GM04503 (cell line): ENCODE results near the gene KIF5C.

ENCODE experiments used
- DNase-seq: peaks from one replicate; pipeline ENCODE4 v3.0.0-alpha.2; 2012; ENCODE audit warnings: low read depth

Gene KIF5C

DNA sequence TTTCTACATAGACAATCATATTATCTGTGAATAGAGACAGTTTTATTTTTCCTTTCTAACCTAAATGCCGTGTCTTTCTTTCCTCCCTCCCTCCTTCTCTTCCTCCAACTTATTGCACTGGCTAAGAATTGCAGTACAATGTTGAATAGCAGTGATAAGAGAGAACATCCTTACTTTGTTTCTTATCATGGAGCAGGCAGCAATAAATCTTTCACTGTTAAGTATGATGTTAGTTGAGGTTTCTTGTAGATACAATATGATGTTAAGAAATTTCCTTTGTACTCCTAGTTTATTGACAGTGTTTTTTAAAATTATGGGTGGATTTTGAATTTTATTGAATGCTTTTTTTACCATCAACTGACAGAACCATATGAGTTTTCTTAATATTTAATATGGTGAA, 169.5 kb downstream of the KIF5C start:
- DNase-seq = no peak

DNA sequence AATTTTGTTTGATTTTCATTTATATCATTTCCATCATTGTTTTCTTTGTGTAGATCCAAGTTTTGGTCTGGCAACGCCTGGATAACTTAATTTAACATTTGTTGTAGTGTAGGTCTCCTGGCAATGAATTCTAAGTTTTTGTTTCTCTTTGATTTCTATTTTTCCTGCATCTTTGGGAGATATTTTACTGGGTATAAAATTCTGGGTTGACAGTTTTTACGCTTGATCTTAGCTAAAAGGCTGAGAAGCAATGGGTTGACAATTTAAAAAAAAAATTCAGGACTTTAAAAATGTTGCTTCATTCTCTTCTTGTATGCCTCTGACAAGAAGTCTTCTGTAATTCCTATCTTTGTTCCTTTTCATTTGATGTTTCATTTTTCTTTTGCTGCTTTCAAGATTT, 172.1 kb downstream of the KIF5C start:
- DNase-seq = no peak

DNA sequence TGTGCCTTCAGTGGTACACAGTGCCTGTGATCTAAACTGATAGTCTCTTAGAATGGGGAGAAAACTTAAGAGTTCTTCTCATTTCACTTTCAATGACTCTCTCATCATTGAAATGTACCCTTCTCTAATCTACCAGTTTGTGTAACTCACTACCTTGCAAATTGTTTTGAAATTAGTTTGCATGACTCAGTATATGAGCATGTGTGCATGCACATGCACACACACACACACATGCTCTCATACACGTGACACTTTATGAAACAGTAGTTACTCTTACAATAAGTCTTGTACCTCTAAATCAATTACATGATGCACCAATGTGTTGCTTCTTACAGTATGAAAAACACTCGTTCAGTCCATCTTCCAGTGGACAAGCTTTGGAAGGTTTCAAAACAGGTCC, 174.1 kb downstream of the KIF5C start:
- DNase-seq = no peak

DNA sequence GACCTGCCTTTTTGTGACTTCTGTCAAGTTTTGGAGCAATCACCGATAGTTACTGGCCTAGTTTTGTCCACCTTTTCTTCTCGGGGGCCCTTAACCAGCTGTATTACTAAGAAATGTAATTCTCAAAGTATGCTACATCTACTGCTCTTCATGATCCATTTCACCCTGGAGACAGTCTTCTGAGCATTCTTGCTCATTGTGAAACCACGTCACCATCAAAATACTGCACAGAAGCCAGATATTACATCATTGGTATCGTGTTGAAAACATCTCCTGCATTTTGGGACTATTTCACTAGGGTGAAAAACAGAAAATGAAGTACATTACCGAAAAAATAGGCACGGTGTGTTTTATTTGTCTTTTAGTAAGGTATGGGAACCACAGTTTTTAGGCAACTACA, 175.2 kb downstream of the KIF5C start:
- peak; percentile 85 for DNase-seq

DNA sequence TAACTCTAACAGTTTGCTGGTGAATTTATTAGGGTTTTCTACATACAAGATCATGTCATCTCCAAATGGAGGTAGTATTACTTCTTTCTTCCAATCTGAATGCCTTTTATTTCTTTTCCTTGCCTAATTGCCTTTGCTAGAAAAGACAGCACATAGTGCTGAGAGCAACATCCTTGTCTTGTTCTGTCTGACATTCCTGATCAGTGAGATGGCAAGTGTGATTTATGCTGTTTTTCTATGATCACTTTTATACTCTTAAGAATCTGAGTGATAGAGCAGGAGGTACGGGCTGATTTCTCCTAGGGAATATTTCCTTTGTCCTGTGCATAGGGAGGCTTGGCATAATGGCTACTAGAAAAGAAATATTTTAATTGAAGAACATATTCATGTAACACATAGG, 180.7 kb downstream of the KIF5C start:
- DNase-seq = no peak

DNA sequence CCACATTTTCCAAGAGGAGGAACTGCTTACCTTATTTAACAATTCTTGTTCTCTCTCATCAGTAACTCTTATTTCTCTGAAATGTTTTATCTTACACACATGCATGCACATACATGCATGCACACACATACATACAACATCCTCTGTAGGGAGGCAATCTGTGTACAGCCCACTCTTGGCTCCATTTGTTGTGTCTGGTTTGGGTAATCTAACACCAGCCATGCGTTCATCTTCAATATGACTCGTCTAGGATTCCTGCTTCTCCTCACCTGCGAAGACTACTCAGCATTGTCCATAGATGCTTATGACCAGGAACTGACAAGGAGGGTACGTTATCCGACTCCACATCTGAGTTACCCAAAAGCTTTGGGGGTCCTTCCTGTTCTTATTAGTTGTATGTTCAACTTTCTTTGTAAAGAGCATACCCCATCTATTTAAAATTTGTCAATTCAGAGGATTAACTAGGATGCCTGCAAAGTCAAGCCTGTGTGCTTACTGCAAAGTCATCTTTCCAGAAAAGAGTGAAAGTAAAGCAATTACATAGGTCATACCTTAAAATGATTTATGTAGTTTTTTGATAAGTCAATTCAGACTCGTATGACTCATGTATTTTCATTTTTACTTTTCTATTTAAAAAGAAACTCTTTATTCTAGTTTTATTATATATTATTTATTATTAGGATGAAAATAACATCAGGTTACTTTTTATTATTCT, 181.7 kb downstream of the KIF5C start:
- no peak for DNase-seq

DNA sequence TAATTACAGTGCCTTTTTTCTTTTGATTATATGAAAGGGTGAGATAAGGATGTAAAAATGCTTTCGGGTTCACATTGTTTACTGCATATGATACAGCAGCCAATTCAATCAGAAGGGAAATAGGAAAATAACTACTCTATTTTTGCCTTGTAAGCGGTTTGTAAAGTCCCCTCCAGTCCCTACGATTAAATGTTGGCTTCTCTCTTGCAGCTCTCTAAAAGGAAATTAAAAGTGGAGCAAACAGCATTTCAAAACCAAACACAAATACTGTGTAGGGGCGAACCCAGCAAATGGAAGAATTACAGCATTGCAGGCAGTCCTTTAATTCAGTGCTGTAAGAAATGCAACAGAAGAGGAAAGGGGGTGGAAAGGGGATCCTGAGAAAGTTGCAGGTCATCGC, 182.4 kb downstream of the KIF5C start:
- no peak for DNase-seq

DNA sequence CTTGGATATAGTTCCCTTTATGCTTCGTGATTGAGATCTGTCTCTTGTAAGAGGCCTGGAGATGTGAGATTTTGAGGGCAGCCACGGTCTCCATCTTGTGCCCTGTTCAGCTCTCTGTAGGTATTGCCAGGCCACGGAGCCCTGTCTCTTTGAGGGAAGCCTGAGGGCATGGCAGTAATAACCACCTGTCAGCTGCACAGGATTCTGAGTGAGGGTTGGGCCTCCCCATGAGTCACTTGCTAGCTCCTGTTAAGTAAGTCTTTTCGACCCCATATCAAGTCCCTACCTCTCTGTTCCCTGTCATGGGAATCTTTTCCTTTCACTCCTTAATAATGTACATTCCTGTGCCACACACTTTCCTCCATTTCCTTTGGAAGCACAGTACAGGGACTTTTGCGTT, 183.9 kb downstream of the KIF5C start:
- no peak for DNase-seq

DNA sequence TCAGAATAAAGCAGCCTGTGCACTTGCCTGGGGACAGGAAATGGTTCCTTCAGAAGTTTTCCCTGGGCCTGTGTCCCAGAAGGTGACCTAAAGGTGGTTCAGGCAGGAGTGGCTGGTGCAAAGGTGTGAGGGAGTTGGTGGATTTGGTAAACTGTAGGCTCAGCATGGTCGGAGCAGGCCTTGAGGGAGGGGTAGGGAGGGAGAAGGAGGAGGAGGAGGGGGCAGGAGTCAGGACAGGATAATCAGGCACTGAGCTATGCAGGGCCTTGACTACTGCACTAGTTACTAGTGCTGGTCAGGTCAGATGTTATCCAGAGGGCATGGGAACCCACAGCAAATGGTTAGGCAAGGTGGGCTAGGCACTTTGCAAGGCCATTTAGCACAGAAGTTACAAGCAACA, 184.8 kb downstream of the KIF5C start:
- DNase-seq = no peak

DNA sequence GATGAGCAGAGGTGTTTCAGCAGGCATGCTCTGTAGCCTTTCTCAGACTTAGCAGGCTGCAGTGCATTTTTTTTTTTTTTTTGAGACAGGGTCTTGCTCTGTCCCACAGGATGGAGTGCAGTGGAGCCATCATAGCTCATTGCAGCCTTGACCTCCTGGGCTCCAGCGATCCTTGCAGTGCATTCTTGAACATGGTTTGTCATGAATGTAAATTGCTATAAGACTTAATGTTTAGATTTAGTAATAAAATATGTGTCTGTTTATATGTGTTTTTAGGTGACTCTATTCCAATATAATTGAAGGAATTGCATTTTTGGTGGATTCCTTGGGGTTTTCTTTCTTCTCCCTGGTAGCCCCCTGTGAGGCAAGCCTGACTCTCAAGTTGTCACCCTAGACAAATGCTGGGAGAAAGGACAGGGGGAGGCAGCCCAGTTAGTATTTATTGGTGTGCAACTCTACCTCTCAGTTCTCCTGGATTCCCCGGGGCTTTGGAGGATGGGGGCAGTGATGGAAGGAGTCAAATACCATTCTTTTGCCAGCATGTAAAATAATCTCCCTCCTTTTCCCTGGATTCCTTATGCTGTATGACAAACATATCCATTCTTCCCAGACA, 186.2 kb downstream of the KIF5C start:
- DNase-seq = no peak

DNA sequence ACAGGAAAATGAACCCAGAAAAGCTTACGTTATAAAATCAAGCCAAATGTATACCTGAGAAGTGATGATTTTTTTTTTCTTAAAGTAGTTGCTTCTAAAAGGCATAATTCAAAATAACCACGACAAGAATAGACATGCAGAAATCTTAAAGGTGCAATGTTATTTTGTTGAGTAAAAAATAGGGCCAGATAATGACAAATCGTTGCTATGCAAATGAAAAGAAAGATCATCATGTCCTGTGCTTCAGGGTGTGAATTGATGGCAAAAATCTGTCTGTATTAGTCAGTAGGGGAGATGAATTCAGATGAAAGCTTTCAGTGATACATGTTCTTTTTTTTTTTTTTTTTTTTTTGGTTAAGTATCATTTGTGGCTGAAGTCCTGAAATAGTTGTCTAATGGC, 187.5 kb downstream of the KIF5C start:
- no peak for DNase-seq

DNA sequence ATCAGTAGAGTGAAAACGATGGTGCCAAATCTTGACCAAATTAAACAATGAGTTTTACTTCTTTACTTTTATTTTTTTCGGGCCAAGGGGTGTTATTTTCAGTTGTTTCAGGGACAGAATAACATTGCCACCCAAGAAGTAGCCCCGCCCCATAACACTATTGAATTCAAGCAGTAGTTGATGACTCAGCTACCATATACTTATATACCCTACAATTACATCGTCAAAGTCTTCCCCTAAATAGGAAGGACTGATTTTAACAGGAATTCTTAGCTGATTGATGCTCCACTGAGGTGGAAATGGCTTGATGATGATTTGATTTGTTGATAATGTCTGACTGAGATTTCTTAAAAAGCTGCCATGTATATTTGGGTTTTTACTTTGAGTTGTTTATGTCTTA, 188.2 kb downstream of the KIF5C start:
- DNase-seq = no peak

DNA sequence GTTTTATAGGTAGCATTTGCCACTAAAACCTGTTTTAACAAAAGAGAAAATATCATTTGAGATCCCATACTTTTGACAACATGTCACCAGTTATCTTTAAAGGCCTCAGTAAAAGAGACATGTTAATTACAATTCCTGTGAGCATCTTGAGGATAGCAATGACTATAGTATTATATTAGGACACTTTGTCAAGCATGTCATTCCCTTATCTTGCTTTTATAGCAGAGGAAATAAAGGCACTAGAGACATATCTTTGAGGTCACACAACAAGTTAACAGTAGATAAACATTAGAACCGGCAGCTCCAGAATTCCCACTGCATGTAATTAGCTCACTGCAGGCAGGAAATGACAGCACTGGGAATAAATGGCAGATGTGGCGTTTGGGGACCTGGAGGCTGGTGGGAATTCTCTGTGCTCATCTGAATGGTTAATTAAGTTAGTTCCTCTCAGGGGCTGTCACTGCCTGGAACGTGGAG, 189.4 kb downstream of the KIF5C start:
- no peak for DNase-seq

DNA sequence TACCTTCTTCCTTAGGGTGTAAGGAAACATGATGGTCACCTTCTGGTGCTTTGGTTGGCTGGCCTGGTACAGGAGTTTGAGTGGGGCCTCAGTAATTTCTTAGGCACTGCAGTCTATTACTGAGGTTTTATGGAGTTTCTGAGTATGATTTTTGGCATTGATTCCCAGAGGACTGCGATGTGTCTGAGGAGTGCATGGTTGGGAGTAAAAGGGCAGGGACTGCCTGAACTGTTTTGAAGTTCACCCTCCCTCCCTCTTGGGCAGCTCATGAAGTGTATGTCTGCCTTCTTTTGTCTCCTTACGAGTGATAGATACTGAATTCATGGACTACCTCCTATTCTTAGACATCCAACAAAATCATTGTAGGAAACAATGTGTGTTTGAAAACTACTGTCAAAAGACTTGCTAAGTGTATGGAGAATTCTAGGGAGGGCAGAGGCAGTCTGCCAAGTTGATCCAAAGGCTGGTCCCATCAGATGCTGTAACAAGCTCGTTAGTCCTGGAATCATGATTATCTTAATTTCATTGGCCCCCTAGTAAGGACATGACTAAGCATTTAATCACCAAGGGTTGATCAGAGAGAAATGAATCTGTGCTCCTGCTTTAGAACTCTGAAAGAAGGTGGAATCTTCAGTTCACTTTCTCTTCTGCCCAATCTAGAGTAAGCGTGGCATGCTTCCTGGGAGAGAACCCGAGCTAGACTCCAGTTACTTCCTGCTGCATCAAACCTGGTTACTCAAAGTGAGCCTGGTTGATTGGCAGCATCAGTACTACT, 190.0 kb downstream of the KIF5C start:
- peak; percentile 46 for DNase-seq

DNA sequence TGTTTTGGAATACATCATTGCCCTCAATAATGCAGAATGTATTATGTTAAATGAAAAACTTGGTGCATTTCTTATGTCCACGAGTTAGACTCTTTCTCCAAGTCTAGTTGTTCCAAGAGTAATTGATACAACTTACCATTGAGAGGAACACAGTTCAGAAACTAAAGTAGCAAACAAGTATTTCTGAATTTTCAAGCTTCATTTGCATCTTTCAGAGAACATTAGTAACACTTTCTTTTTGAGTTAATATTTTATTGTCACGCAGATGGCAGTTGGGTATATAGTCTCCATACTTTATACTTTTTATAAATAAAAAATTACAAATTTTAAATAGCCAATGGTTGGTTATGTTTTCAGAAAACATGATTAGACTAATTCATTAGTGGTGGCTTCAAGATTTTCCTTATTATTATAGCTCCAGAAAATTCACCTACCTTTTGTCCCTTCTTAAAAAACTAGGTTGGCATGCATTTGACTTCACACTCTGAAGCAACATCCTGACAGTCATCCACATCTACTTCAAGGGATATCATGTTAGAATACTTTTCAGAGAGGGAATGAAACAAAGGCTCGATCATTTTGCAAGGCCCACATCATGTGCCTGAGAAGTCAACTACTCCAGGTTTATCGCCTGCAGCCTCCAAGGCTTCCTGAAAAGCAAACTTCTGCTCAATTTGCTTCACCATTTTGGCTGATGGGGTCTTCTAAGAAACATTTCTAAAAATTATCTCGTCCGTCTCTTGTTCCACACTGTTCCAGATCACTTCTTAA, 193.4 kb downstream of the KIF5C start:
- DNase-seq = no peak

DNA sequence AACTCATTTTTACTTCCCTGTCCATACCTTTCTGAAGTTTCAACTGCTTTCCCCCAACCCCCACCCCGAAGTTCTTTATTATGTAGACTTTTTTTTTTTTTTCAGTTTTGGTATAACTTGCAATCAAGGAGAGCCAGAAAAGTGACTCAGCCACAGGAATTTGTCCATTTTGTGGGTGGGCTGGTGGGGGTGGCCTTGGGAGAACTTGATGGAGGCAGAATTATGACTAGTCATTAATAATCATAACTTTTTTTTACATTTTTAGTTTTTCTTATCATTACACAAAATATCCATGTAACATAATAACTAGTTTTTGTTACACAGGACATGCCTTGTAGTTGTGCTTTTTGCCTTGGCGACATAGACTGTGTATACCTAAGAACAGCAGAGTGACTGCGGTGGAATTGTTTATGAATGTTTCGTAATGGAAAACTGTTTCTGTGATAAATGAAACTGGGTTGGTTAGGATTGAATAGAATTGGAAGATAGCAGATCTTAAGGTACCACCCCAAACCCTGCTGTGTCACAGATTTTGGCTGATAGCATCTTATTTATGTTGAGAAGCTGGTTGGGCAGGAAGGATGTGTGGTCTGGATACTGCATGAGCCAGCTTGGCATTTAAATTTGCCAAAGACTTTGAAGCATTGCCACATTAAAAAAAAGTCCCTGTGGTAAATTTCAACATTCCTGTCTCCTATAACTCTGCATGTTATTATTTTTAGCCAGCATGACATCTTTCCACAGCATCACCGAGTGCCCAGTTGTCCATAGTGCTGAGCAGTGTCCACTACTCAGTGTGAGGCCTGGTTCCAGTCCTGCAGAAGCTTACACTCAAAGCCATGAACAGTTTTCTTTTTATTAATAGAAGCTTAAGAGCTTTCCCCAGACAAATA, 194.2 kb downstream of the KIF5C start:
- peak; percentile 91 for DNase-seq

DNA sequence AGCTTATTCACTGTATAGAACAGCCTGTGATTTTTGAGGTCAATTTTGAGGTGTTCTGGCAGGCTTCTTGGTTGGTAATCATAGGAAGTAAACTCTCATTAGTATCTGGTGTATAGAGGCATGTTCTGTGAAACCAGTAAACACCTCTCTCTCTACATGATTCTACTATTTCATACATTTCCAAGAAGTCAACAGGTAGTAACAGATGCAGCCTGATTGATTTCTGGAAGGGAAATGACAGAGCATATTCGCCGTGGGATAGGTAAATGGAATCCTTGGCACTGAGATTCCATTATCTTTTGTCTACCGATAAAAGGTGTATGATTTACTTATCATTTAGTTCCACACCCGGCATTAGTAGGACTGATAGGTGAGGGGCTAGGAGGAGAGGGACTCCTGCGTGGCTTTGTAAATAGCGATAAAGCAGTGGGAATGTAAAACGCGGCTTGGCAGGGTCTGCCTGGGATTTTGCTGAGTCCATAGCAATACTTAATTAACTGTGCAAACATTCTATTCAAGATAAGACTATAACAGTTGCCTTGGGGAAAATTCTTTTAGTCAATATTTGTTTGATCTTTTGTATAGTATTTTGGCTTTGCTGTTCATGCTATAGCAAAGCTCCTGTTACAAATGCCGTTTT, 195.8 kb downstream of the KIF5C start:
- no peak for DNase-seq

DNA sequence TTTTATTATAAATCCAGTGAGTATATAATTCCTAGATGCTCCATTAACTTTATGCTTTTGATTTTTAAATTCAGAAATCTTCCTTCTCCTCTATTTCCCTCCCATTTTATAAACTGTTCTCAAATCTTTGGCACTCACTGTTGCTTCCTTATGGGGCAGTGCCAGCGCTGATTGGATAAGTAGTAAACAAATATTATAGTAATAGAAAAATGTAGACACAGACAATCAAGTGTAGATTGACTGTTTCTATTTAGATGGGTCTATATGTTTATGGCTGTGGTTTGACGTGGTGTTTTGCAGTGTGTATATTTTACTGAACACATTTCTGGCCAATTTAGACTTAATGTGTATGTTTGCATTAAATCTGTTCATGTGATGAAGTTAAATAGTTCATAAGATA, 200.1 kb downstream of the KIF5C start:
- DNase-seq = no peak

DNA sequence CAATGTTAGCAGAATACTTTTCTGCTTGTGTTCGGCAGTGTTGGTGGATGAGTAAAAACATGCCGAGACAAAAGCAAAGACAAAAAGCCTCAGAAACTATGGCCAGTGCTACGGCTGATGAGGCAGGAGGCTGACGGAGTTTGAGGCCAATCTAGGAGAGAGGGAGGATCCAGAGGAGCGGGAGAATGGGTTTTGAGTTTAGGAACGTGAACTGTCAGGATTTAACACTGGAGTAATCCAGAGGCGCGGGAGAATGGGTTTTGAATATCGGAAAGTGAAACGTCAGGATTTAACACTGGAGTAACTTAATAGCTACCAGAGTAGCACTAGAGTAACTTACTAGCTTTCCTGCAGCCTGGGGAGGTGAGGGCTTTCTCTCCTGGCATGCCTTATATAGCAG, 200.8 kb downstream of the KIF5C start:
- DNase-seq = no peak
